WTC11 (cell line): ENCODE measurements around the gene BEGAIN.

ENCODE experiments used
- ATF1 ChIP-seq: sonication (generic); formaldehyde crosslinking; IDR thresholded peaks from 2 replicates; pipeline ENCODE4 v1.8.1; 2023; ENCODE audit warnings: mild to moderate bottlenecking, moderate library complexity, missing genetic modification reagents
- FOXJ3 ChIP-seq: sonication (generic); formaldehyde crosslinking; IDR thresholded peaks from 2 replicates; pipeline ENCODE4 v1.9.0; 2021; ENCODE audit warnings: missing genetic modification reagents, mild to moderate bottlenecking, borderline replicate concordance
- KAT7 ChIP-seq: sonication (generic); formaldehyde crosslinking; IDR thresholded peaks from 2 replicates; pipeline ENCODE4 v1.8.1; 2023; ENCODE audit warnings: missing genetic modification reagents, mild to moderate bottlenecking, borderline replicate concordance
- NR1H2 ChIP-seq: sonication (generic); formaldehyde crosslinking; IDR thresholded peaks from 2 replicates; pipeline ENCODE4 v1.9.0; 2021; ENCODE audit warnings: mild to moderate bottlenecking, moderate library complexity, missing genetic modification reagents
- RELA ChIP-seq: sonication (generic); formaldehyde crosslinking; IDR thresholded peaks from 2 replicates; pipeline ENCODE4 v1.8.1; 2022; ENCODE audit warnings: missing genetic modification reagents, mild to moderate bottlenecking, borderline replicate concordance
- SP1 ChIP-seq: sonication (generic); formaldehyde crosslinking; conservative IDR thresholded peaks from 2 replicates; pipeline ENCODE4 v1.8.1; 2022; ENCODE audit warnings: missing genetic modification reagents
- TCF7 ChIP-seq: sonication (generic); formaldehyde crosslinking; IDR thresholded peaks from 2 replicates; pipeline ENCODE4 v1.8.0; 2022; ENCODE audit warnings: mild to moderate bottlenecking, low read depth, missing genetic modification reagents, moderate library complexity
- USF1 ChIP-seq: sonication (generic); formaldehyde crosslinking; IDR thresholded peaks from 2 replicates; pipeline ENCODE4 v1.8.0; 2022; ENCODE audit warnings: mild to moderate bottlenecking, missing genetic modification reagents
- ZNF263 ChIP-seq: sonication (generic); formaldehyde crosslinking; IDR thresholded peaks from 2 replicates; pipeline ENCODE4 v1.8.1; 2022; ENCODE audit warnings: low read depth, mild to moderate bottlenecking, moderate library complexity, missing genetic modification reagents
- TF ChIP-seq, protein P1 (sequence below): sonication (generic); formaldehyde crosslinking; IDR thresholded peaks from 2 replicates; pipeline ENCODE4 v1.8.1; 2023; ENCODE audit warnings: mild to moderate bottlenecking, missing genetic modification reagents
- TF ChIP-seq, protein P2 (sequence below): sonication (generic); formaldehyde crosslinking; IDR thresholded peaks from 2 replicates; pipeline ENCODE4 v1.8.1; 2023; ENCODE audit warnings: mild to moderate bottlenecking, missing genetic modification reagents, moderate library complexity
- TF ChIP-seq, protein P3 (sequence below): fragments of 200-600 bp; IDR thresholded peaks from 2 replicates; pipeline ENCODE4 v1.8.0; 2022; ENCODE audit warnings: antibody characterized with exemption
- TF ChIP-seq, protein P4 (sequence below): sonication (generic); formaldehyde crosslinking; IDR thresholded peaks from 2 replicates; pipeline ENCODE4 v1.8.0; 2023; ENCODE audit warnings: missing genetic modification reagents
- TF ChIP-seq, protein P5 (sequence below): sonication (generic); formaldehyde crosslinking; IDR thresholded peaks from 2 replicates; pipeline ENCODE4 v1.8.0; 2022; ENCODE audit warnings: mild to moderate bottlenecking, missing genetic modification reagents

DNA sequence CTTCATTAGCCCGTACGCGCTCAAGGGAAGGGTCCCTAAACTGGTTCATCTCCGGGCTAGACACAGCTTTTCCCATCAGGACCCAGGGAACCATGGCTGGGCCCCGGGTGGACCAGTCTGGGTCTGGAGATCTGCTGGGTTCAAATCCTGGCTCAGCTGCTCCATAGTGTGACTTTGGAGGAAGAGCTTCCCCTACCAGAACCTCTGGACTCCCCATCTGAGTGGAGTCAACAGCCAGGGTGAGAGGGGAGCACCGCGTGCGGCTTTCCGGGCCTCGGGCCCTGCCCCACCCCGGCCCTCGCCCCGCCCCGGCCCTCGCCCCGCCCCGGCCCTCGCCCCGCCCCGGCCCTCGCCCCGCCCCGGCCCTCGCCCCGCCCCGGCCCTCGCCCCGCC is 41.2 kb downstream of the BEGAIN start:
- TF ChIP-seq, protein P1, sequence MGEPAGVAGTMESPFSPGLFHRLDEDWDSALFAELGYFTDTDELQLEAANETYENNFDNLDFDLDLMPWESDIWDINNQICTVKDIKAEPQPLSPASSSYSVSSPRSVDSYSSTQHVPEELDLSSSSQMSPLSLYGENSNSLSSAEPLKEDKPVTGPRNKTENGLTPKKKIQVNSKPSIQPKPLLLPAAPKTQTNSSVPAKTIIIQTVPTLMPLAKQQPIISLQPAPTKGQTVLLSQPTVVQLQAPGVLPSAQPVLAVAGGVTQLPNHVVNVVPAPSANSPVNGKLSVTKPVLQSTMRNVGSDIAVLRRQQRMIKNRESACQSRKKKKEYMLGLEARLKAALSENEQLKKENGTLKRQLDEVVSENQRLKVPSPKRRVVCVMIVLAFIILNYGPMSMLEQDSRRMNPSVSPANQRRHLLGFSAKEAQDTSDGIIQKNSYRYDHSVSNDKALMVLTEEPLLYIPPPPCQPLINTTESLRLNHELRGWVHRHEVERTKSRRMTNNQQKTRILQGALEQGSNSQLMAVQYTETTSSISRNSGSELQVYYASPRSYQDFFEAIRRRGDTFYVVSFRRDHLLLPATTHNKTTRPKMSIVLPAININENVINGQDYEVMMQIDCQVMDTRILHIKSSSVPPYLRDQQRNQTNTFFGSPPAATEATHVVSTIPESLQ (CRISPR knock-in tag): no peak
- TF ChIP-seq RELA (no peak), TCF7 (no peak), ZNF263 (CRISPR knock-in tag) (no peak), NR1H2 (CRISPR knock-in tag) (no peak), KAT7 (CRISPR knock-in tag) (no peak), SP1 (CRISPR knock-in tag) (no peak), FOXJ3 (CRISPR knock-in tag) (no peak), USF1 (no peak), ATF1 (no peak)
- TF ChIP-seq, protein P2, sequence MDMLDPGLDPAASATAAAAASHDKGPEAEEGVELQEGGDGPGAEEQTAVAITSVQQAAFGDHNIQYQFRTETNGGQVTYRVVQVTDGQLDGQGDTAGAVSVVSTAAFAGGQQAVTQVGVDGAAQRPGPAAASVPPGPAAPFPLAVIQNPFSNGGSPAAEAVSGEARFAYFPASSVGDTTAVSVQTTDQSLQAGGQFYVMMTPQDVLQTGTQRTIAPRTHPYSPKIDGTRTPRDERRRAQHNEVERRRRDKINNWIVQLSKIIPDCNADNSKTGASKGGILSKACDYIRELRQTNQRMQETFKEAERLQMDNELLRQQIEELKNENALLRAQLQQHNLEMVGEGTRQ (CRISPR knock-in tag): no peak
- TF ChIP-seq, protein P3, sequence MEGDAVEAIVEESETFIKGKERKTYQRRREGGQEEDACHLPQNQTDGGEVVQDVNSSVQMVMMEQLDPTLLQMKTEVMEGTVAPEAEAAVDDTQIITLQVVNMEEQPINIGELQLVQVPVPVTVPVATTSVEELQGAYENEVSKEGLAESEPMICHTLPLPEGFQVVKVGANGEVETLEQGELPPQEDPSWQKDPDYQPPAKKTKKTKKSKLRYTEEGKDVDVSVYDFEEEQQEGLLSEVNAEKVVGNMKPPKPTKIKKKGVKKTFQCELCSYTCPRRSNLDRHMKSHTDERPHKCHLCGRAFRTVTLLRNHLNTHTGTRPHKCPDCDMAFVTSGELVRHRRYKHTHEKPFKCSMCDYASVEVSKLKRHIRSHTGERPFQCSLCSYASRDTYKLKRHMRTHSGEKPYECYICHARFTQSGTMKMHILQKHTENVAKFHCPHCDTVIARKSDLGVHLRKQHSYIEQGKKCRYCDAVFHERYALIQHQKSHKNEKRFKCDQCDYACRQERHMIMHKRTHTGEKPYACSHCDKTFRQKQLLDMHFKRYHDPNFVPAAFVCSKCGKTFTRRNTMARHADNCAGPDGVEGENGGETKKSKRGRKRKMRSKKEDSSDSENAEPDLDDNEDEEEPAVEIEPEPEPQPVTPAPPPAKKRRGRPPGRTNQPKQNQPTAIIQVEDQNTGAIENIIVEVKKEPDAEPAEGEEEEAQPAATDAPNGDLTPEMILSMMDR: no peak
- TF ChIP-seq, protein P4, sequence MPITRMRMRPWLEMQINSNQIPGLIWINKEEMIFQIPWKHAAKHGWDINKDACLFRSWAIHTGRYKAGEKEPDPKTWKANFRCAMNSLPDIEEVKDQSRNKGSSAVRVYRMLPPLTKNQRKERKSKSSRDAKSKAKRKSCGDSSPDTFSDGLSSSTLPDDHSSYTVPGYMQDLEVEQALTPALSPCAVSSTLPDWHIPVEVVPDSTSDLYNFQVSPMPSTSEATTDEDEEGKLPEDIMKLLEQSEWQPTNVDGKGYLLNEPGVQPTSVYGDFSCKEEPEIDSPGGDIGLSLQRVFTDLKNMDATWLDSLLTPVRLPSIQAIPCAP (CRISPR knock-in tag): no peak
- TF ChIP-seq, protein P5, sequence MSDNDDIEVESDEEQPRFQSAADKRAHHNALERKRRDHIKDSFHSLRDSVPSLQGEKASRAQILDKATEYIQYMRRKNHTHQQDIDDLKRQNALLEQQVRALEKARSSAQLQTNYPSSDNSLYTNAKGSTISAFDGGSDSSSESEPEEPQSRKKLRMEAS (CRISPR knock-in tag): no peak
